ENCODE measurements around the gene B3GALT6.
"Not testable (repeated sequence)": the region's sequence is repeated elsewhere in the genome, so short reads cannot be mapped to it uniquely, and the experiment has no call there.

The B3GALT6 gene

GRCh38 chr1:1244192-1244811, 12.3 kb downstream of the B3GALT6 start:
- CTCF ChIA-PET = interaction anchor here (1.0 to 1.2 kb wide), 2 partner anchors 29 to 212 kb away, joined by 3 read pairs; no protein-coding TSS in a partner anchor
- POLR2A ChIA-PET = no interaction called here
- no peak for TF ChIP-seq CTCF (IDR thresholded peaks at IDR 0.05; ENCODE audit: control extremely low read depth, extremely low read depth, low read depth, missing control alignments)
- DNase-seq (ENCODE audit: extremely low spot score) = no peak

- no peak for DNase-seq (ENCODE audit: extremely low spot score)
- no peak for TF ChIP-seq CTCF (IDR thresholded peaks at IDR 0.05; ENCODE audit: control extremely low read depth, extremely low read depth, low read depth, missing control alignments)
- POLR2A ChIA-PET = no interaction called here
- CTCF ChIA-PET = no interaction called here
Measured at GRCh38 chr1:1245178-1245816, 13.3 kb downstream of the B3GALT6 start.

- TF ChIP-seq CTCF (IDR thresholded peaks at IDR 0.05; ENCODE audit: control extremely low read depth, extremely low read depth, low read depth, missing control alignments) = no peak
- no peak for DNase-seq (ENCODE audit: extremely low spot score)
- POLR2A ChIA-PET = no interaction called here
- CTCF ChIA-PET = interaction anchor here (1.3 kb wide), 1 partner anchor 124 kb away, joined by 3 read pairs; no protein-coding TSS in a partner anchor
Measured at GRCh38 chr1:1245817-1246576, 14.0 kb downstream of the B3GALT6 start.

GRCh38 chr1:1246577-1247340, 14.7 kb downstream of the B3GALT6 start, which contains the start of gene C1QTNF12:
C1QTNF12 (minus strand) TSS chr1:1246722; CDS start chr1:1246690, 32 bp downstream.
- CTCF ChIA-PET = interaction anchor here (0.9 to 1.3 kb wide), 2 partner anchors 45 to 124 kb away, joined by 3 read pairs; no protein-coding TSS in a partner anchor
- POLR2A ChIA-PET = no interaction called here
- TF ChIP-seq CTCF (IDR thresholded peaks at IDR 0.05; ENCODE audit: control extremely low read depth, extremely low read depth, low read depth, missing control alignments) = no peak
- DNase-seq (ENCODE audit: extremely low spot score) = no peak

GRCh38 chr1:1247341-1247913, 15.4 kb downstream of the B3GALT6 start:
- no peak for DNase-seq (ENCODE audit: extremely low spot score)
- CTCF ChIA-PET = interaction anchor here (0.9 kb wide), 1 partner anchor 44 kb away, joined by 3 read pairs; no protein-coding TSS in a partner anchor
- TF ChIP-seq CTCF (IDR thresholded peaks at IDR 0.05; ENCODE audit: control extremely low read depth, extremely low read depth, low read depth, missing control alignments) = no peak
- POLR2A ChIA-PET = no interaction called here

- DNase-seq (ENCODE audit: extremely low spot score); POLR2A ChIA-PET; CTCF ChIA-PET: not testable (repeated sequence)
Measured at GRCh38 chr1:1248009-1248913, 16.2 kb downstream of the B3GALT6 start.
